GM12878 (cell line): ENCODE results near the gene RGS14. TPM values are rescaled to one million over a fixed set of nuclear protein-coding genes. Genes with fewer than 3 reads are reported as not detected.

Source experiments
- ATAC-seq: fragments of 200-7000 bp; cut with Tn5 transposase; 3 replicates; pipeline ENCODE4 v1.9.1; 2020; ENCODE audit warnings: mild to moderate bottlenecking, moderate library complexity
- BruUV-seq: library from RNA; stranded (reverse); fragments of 400-500 nt; replicated peaks from 2 replicates; lab custom pipeline; 2021; lab: Mats Ljungman, UMichigan
- CTCF ChIA-PET: fragments of 300-600 bp; sonication (Branson Sonifier 250); formaldehyde crosslinking; extraction: SDS; loops from one replicate; lab custom pipeline; 2021; ENCODE audit warnings: inconsistent platforms; lab: Yijun Ruan, JAX
- POLR2A ChIA-PET: fragments of 350-600 bp; formaldehyde crosslinking; extraction: SDS; loops from one replicate; lab custom pipeline; 2021; ENCODE audit warnings: inconsistent platforms; lab: Charles Lee
- RAD21 ChIA-PET: fragments of 300-600 bp; sonication (Branson Sonifier 250); formaldehyde crosslinking; loops from one replicate; lab custom pipeline; 2023; ENCODE audit warnings: antibody characterized with exemption; ENCODE audit not compliant: unreplicated experiment; lab: Charles Lee
- SMC1A ChIA-PET: fragments of 300-600 bp; sonication (Branson Sonifier 250); formaldehyde crosslinking; loops from one replicate; lab custom pipeline; 2023; ENCODE audit not compliant: unreplicated experiment, uncharacterized antibody; lab: Charles Lee
- DNase-seq: peaks from one replicate; pipeline ENCODE4 v3.0.0-alpha.2; 2011; ENCODE audit warnings: low read depth, low spot score
- FAIRE-seq: peaks from 3 replicates; lab custom pipeline; 2011; peaks lifted over from hg19 to GRCh38; lab: Jason Lieb, UNC
- H2AFZ ChIP-seq: 2 replicates; pipeline ENCODE4 v1.6.0; 2011; ENCODE audit warnings: low read depth, low read length, control low read depth; ENCODE audit not compliant: control insufficient read depth
- H3K27ac ChIP-seq: 2 replicates; pipeline ENCODE4 v1.5.1; 2011; ENCODE audit warnings: control low read depth; ENCODE audit not compliant: control insufficient read depth, insufficient read depth
- H3K27me3 ChIP-seq, 2 experiments: replicated peaks in 1 of 2; 2 replicates each; pipeline versions ENCODE4 v1.6.0 to v1.6.1; 2011; ENCODE audit warnings: low read length in 1 of 2; ENCODE audit not compliant: control insufficient read depth in 2 of 2, insufficient read depth in 2 of 2
- H3K36me3 ChIP-seq, 2 experiments: 2 replicates each; pipeline ENCODE4 v1.5.1; 2011; ENCODE audit warnings: low read length in 1 of 2; ENCODE audit not compliant: control insufficient read depth in 2 of 2, insufficient read depth in 2 of 2
- H3K4me1 ChIP-seq: 2 replicates; pipeline ENCODE4 v1.6.1; 2011; ENCODE audit warnings: mild to moderate bottlenecking, low read length, moderate library complexity, mixed read lengths; ENCODE audit not compliant: control insufficient read depth, insufficient read depth
- H3K4me2 ChIP-seq: 2 replicates; pipeline ENCODE4 v1.6.0; 2011; ENCODE audit warnings: control low read depth; ENCODE audit not compliant: control insufficient read depth, insufficient read depth
- H3K4me3 ChIP-seq: fragments of 200-600 bp; sonication (generic); 2 replicates; pipeline ENCODE4 v1.5.1; 2016
- H3K79me2 ChIP-seq: 2 replicates; pipeline ENCODE4 v1.6.0; 2011; ENCODE audit warnings: low read length; ENCODE audit not compliant: control insufficient read depth, insufficient read depth
- H3K9ac ChIP-seq: 2 replicates; pipeline ENCODE4 v1.8.0; 2011; ENCODE audit warnings: low read length, control low read depth, mixed read lengths; ENCODE audit not compliant: control insufficient read depth, insufficient read depth
- H3K9me3 ChIP-seq: replicated peaks from 3 replicates; pipeline ENCODE4 v1.5.1; 2011; ENCODE audit warnings: mild to moderate bottlenecking, low read length; ENCODE audit not compliant: control insufficient read depth, insufficient read depth
- H4K20me1 ChIP-seq: 2 replicates; pipeline ENCODE4 v1.6.0; 2011; ENCODE audit not compliant: control insufficient read depth, insufficient read depth
- BRCA1 ChIP-seq: IDR thresholded peaks from 2 replicates; pipeline ENCODE4 v1.6.1; 2011; ENCODE audit warnings: low read depth, low read length, improper control_type of control experiment
- CBFB ChIP-seq: IDR thresholded peaks from 2 replicates; pipeline ENCODE4 v1.6.1; 2016; ENCODE audit warnings: antibody characterized with exemption, low read depth
- CREM ChIP-seq: IDR thresholded peaks from 2 replicates; pipeline ENCODE4 v1.6.1; 2014; ENCODE audit warnings: antibody characterized with exemption, low read depth
- ESRRA ChIP-seq: IDR thresholded peaks from 2 replicates; pipeline ENCODE4 v1.6.1; 2012; ENCODE audit warnings: mild to moderate bottlenecking, low read length, improper control_type of control experiment
- KLF5 ChIP-seq: fragments of 450-650 bp; IDR thresholded peaks from 2 replicates; pipeline ENCODE4 v1.6.1; 2014; ENCODE audit warnings: mild to moderate bottlenecking; ENCODE audit not compliant: partially characterized antibody
- MYB ChIP-seq: fragments of 150-350 bp; IDR thresholded peaks from 2 replicates; pipeline ENCODE4 v1.6.1; 2014; ENCODE audit warnings: mild to moderate bottlenecking, low read depth, low read length, borderline replicate concordance
- NBN ChIP-seq: fragments of 450-650 bp; IDR thresholded peaks from 2 replicates; pipeline ENCODE4 v1.6.1; 2016
- REST ChIP-seq: IDR thresholded peaks from 2 replicates; pipeline ENCODE4 v1.6.1; 2012; ENCODE audit warnings: mild to moderate bottlenecking, low read depth, low read length
- RFX5 ChIP-seq: IDR thresholded peaks from 2 replicates; pipeline ENCODE4 v1.6.1; 2011; ENCODE audit warnings: low read depth, low read length, improper control_type of control experiment
- TARDBP ChIP-seq: IDR thresholded peaks from 2 replicates; pipeline ENCODE4 v1.6.1; 2016; ENCODE audit warnings: borderline replicate concordance
- WGBS: methylation state at CpG from one replicate; pipeline ENCODE4 v1.1.6; 2016; ENCODE audit warnings: low lambda C conversion rate; ENCODE audit not compliant: insufficient replicate concordance, insufficient coverage; ENCODE audit errors: missing lambda C conversion rate; 5-methylcytosine and 5-hydroxymethylcytosine counted together
- in situ Hi-C: fragments of 300-500 bp; cut with MboI; formaldehyde crosslinking; loops from 9 replicates; pipeline ENCODE4 v1.14.3; 2018; ENCODE audit warnings: mixed read lengths
- intact Hi-C: fragments of 100-400 bp; cut with micrococcal nuclease; formaldehyde crosslinking; loops from one replicate; pipeline ENCODE4 v1.14.2; 2022; ENCODE audit not compliant: unreplicated experiment
- polyA plus RNA-seq, 11 experiments: library from polyadenylated mRNA; depleted of rRNA in 4 of 11; unstranded in 6 of 11; stranded (reverse) in 5 of 11; fragments of >200 nt; fragmentation: Nextera tagmentation in 4 of 11; fragmentation: Illumina TruSeq in 1 of 11; extraction: Ambion mirVana in 4 of 11; extraction: Trizol in 1 of 11; gene quantifications; 1 replicate in 1 of 11; 2 replicates in 10 of 11; pipeline versions ENCODE4 v1.2.1 to v1.2.3, GENCODE V29; 2011 to 2016; ENCODE audit warnings: inconsistent platforms in 2 of 11, missing spikeins in 2 of 11, low read depth in 1 of 11
- total RNA-seq, 4 experiments: library from RNA; depleted of rRNA in 3 of 4; stranded (reverse); fragments of >200 nt in 3 of 4; fragmentation: Illumina TruSeq in 1 of 4; extraction: Trizol in 1 of 4; gene quantifications; 2 replicates each; pipeline versions ENCODE4 v1.2.1 to v1.2.3, GENCODE V29; 2013 to 2021
- TF ChIP-seq, protein P1 (sequence below): IDR thresholded peaks from 2 replicates; pipeline ENCODE4 v1.6.1; 2012; ENCODE audit warnings: low read depth, low read length, improper control_type of control experiment

RGS14 gene
- total and polyA plus RNA-seq, 10 of the 15 experiments (the other 5 are each of a cell fraction or from before 2014, with no cell fraction given) = 0.19 to 88.7 (median 54.8) TPM

DNA sequence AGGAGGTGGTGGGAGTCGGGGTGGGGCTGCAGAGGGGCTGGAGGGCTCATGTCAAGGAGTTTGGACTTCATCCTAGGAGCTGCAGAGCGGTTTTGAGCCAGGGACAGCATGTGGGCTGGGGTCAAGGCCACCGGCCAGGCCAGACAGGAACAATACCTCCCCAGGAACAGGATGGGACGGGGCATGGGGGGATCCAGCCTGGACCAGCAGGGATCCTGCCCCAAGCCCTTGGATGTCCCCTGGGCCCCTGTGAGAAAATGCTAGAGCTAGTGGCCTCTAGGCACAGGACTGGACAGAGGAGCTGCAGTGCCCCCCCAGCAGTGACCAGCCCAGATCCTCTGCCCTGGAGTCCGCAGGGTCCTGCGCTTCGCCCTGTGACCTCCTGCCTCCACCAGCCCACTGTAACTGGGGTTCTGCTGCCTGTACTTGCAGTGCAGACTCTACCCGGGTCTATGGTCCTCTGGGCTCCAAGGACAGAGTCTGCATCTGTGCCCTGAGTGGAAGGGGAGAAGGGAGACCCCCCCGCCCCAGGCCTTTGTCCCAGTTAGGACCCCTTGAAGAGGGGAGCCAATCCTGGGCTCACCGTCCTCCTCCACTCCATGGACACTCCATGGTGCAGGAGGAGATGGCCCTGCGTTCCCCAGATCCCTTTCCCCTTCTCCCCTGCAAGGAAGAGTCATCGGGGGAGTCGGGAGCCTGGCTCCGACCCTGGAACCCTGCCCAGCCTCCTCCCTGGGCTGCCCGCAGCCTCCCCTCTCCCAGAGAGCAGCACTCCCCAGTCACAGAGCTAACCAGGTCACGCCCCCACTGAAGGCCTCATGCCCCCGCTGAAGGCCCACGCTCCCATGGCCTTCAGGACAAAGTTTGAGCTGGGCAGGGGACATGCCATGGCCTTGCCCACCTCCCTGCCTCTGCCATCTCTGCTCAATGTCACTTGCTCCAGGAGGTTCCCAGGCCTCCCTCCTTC, 43.1 kb upstream of the RGS14 start:
- Histone ChIP-seq H3K27ac (no peak overlapping the region), H3K4me1 (peaks cover 20% of the 10 kb centered on the region), H3K36me3 (no peaks in the 10 kb centered on the region; a peak in 1 of 4 replicates), H3K4me2 (no peak overlapping the region), H3K79me2 (peaks cover 4% of the 10 kb centered on the region), H4K20me1 (no peaks in the 10 kb centered on the region), H3K4me3 (no peak overlapping the region), H3K9me3 (peaks cover 5% of the 10 kb centered on the region), H3K9ac (no peak overlapping the region), H2AFZ (no peak overlapping the region), H3K27me3 (no peaks in the 10 kb centered on the region)
- DNase-seq (no peak), FAIRE-seq (no peak), ATAC-seq (no peak)
- intact Hi-C loops = loop anchor here (5.0 kb wide), 2 partner anchors 48 to 188 kb away; no protein-coding TSS in a partner anchor
- no peak for TF ChIP-seq KLF5
- no peak for TF ChIP-seq NBN
- TF ChIP-seq CBFB = no peak
- ChIA-PET RAD21 (no interaction called here), SMC1A (interaction anchor here (0.6 to 0.8 kb wide), 2 partner anchors 56 to 78 kb away, joined by 3 read pairs; no protein-coding TSS in a partner anchor), POLR2A (interaction anchor here (0.5 kb wide), 1 partner anchor 192 kb away, joined by 5 read pairs; no protein-coding TSS in a partner anchor), CTCF (interaction anchor here (0.7 to 5.8 kb wide), 6 partner anchors 46 to 973 kb away, joined by 4 to 88 read pairs (median 6); no protein-coding TSS in a partner anchor)
- BruUV-seq = no TSS peak
- in situ Hi-C loops = loop anchor here (5.0 kb wide), 1 partner anchor 133 kb away; the partner anchor contains the start of gene PRR7
- 83% methylated on average over 18 of the region's 18 CpGs for WGBS

- intact Hi-C loops = no loop called here
- no peak for DNase-seq
- Histone ChIP-seq H3K27ac (no peak overlapping the region), H3K9ac (no peak overlapping the region), H3K36me3 (no peaks in the 10 kb centered on the region; a peak in 1 of 4 replicates), H3K9me3 (peaks cover 7% of the 10 kb centered on the region), H3K27me3 (no peaks in the 10 kb centered on the region), H3K4me2 (no peak overlapping the region), H2AFZ (no peak overlapping the region), H3K79me2 (peaks cover 3% of the 10 kb centered on the region), H3K4me1 (peaks cover 13% of the 10 kb centered on the region), H4K20me1 (no peaks in the 10 kb centered on the region), H3K4me3 (no peak overlapping the region)
- no peak for FAIRE-seq
- ChIA-PET CTCF (interaction anchor here (0.7 to 5.8 kb wide), 6 partner anchors 45 to 974 kb away, joined by 3 to 88 read pairs (median 5); no protein-coding TSS in a partner anchor), POLR2A (interaction anchor here (0.7 to 0.9 kb wide), 2 partner anchors 54 to 140 kb away, joined by 4 to 7 read pairs; no protein-coding TSS in a partner anchor), RAD21 (no interaction called here), SMC1A (interaction anchor here (0.6 to 1.3 kb wide), 5 partner anchors 37 to 88 kb away, joined by 3 to 5 read pairs (median 3); no protein-coding TSS in a partner anchor)
- in situ Hi-C loops = loop anchor here (5.0 kb wide), 1 partner anchor 132 kb away; the partner anchor contains the start of gene PRR7
- 93% methylated on average over 7 of the region's 7 CpGs for WGBS
- no TSS peak for BruUV-seq
- no peak for ATAC-seq
- TF ChIP-seq CREM = no peak
- no peak for TF ChIP-seq BRCA1
- no peak for TF ChIP-seq ESRRA
- TF ChIP-seq, protein P1, sequence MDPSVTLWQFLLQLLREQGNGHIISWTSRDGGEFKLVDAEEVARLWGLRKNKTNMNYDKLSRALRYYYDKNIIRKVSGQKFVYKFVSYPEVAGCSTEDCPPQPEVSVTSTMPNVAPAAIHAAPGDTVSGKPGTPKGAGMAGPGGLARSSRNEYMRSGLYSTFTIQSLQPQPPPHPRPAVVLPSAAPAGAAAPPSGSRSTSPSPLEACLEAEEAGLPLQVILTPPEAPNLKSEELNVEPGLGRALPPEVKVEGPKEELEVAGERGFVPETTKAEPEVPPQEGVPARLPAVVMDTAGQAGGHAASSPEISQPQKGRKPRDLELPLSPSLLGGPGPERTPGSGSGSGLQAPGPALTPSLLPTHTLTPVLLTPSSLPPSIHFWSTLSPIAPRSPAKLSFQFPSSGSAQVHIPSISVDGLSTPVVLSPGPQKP = no peak
- no peak for TF ChIP-seq REST
- TF ChIP-seq RFX5 = no peak
- no peak for TF ChIP-seq MYB
- no peak for TF ChIP-seq TARDBP
Observed at GRCh38 chr5:177315411-177315810, 42.3 kb upstream of the RGS14 start.
